OCI-LY1 (cell line): ENCODE results near the gene CPPED1.

Experiments
- H2AFZ ChIP-seq: fragments of 200-600 bp; sonication (generic), shearing (Covaris generic); 2 replicates; pipeline ENCODE4 v1.6.0; 2014; ENCODE audit warnings: antibody characterized with exemption, mild to moderate bottlenecking, low read length
- H3F3A ChIP-seq: fragments of 200-600 bp; sonication (generic), shearing (Covaris generic); 2 replicates; pipeline ENCODE4 v1.6.0; 2014; ENCODE audit warnings: mild to moderate bottlenecking, antibody characterized with exemption, low read length, moderate library complexity; ENCODE audit not compliant: insufficient read depth
- H3K27ac ChIP-seq: fragments of 200-600 bp; sonication (generic); 2 replicates; pipeline ENCODE4 v1.5.1; 2014; ENCODE audit warnings: low read length, mixed run types, mild to moderate bottlenecking, low read depth; ENCODE audit not compliant: poor library complexity, severe bottlenecking
- H3K27me3 ChIP-seq: fragments of 200-600 bp; sonication (generic); 2 replicates; pipeline ENCODE4 v1.6.0; 2014; ENCODE audit warnings: antibody characterized with exemption, mild to moderate bottlenecking, low read length, moderate library complexity; ENCODE audit not compliant: insufficient read depth
- H3K36me3 ChIP-seq: fragments of 200-600 bp; sonication (generic); 2 replicates; pipeline ENCODE4 v1.6.1; 2014; ENCODE audit warnings: mild to moderate bottlenecking, antibody characterized with exemption, low read length, moderate library complexity, mixed read lengths; ENCODE audit not compliant: insufficient read depth
- H3K4me1 ChIP-seq: fragments of 200-600 bp; sonication (generic); 2 replicates; pipeline ENCODE4 v1.5.1; 2014; ENCODE audit warnings: mild to moderate bottlenecking, low read length, moderate library complexity; ENCODE audit not compliant: insufficient read depth, severe bottlenecking
- H3K4me2 ChIP-seq: fragments of 200-600 bp; sonication (generic), shearing (Covaris generic); 2 replicates; pipeline ENCODE4 v1.6.1; 2014; ENCODE audit warnings: low read length
- H3K4me3 ChIP-seq: fragments of 200-600 bp; sonication (generic); 2 replicates; pipeline ENCODE4 v1.5.1; 2014; ENCODE audit warnings: low read length, low read depth, mild to moderate bottlenecking, mixed read lengths; ENCODE audit not compliant: poor library complexity, severe bottlenecking
- H3K79me2 ChIP-seq: fragments of 200-600 bp; shearing (Covaris generic); 2 replicates; pipeline ENCODE4 v1.6.1; 2016; ENCODE audit warnings: mixed run types, low read length, mixed read lengths; ENCODE audit not compliant: insufficient read depth
- H3K9ac ChIP-seq: fragments of 200-600 bp; sonication (generic), shearing (Covaris generic); 2 replicates; pipeline ENCODE4 v1.6.1; 2014; ENCODE audit warnings: mild to moderate bottlenecking, low read length, mixed read lengths
- H3K9me2 ChIP-seq: fragments of 200-600 bp; sonication (generic), shearing (Covaris generic); 2 replicates; pipeline ENCODE4 v1.6.1; 2014; ENCODE audit warnings: low read depth, mild to moderate bottlenecking, low read length, mixed read lengths
- H3K9me3 ChIP-seq: fragments of 200-600 bp; shearing (Covaris generic); 2 replicates; pipeline ENCODE4 v1.6.1; 2014; ENCODE audit warnings: low read length, mixed read lengths
- H4K20me1 ChIP-seq: fragments of 200-600 bp; sonication (generic), shearing (Covaris generic); 2 replicates; pipeline ENCODE4 v1.6.0; 2016; ENCODE audit warnings: mild to moderate bottlenecking, low read length; ENCODE audit not compliant: insufficient read depth
- EZH2 ChIP-seq: fragments of 200-600 bp; sonication (generic), shearing (Covaris generic); IDR thresholded peaks from 2 replicates; pipeline ENCODE4 v1.8.0; 2017; ENCODE audit warnings: borderline replicate concordance, mixed run types, mild to moderate bottlenecking, antibody characterized with exemption, low read length, moderate library complexity, mixed read lengths
- TF ChIP-seq, protein P1 (sequence below): fragments of 200-600 bp; sonication (generic), shearing (Covaris generic); IDR thresholded peaks from 2 replicates; pipeline ENCODE4 v1.5.1; 2017; ENCODE audit warnings: mild to moderate bottlenecking, antibody characterized with exemption, low read length, moderate library complexity, mixed read lengths

Gene CPPED1

DNA sequence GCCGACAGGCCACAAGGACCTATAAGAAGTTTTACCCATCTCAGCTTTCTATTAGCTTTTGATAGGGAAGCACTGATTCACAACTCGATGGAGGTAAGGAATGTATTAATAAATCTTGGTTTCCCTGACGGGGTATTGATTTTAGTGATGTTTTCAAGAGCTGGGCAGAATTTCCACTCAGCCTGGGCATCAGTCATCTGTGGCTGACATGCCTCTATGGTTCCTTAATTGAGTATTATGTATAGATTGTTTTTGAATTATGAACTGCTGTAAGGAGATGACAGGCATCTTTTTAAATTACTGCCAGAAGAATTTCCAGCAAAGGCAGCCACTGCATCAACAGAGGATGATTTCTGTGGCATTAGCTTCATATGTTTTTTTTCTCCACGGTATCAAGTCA, 128.6 kb downstream of the CPPED1 start:
- H3F3A ChIP-seq, result no peaks in the 10 kb centered on the region
- H3K4me2 ChIP-seq, result no peak overlapping the region
- no peak overlapping the region for H3K27ac ChIP-seq
- H3K9ac ChIP-seq, result no peak overlapping the region
- no peaks in the 10 kb centered on the region for H4K20me1 ChIP-seq
- H3K79me2 ChIP-seq, result no peaks in the 10 kb centered on the region
- TF ChIP-seq, protein P1, sequence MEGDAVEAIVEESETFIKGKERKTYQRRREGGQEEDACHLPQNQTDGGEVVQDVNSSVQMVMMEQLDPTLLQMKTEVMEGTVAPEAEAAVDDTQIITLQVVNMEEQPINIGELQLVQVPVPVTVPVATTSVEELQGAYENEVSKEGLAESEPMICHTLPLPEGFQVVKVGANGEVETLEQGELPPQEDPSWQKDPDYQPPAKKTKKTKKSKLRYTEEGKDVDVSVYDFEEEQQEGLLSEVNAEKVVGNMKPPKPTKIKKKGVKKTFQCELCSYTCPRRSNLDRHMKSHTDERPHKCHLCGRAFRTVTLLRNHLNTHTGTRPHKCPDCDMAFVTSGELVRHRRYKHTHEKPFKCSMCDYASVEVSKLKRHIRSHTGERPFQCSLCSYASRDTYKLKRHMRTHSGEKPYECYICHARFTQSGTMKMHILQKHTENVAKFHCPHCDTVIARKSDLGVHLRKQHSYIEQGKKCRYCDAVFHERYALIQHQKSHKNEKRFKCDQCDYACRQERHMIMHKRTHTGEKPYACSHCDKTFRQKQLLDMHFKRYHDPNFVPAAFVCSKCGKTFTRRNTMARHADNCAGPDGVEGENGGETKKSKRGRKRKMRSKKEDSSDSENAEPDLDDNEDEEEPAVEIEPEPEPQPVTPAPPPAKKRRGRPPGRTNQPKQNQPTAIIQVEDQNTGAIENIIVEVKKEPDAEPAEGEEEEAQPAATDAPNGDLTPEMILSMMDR, result no peak
- no peak for TF ChIP-seq EZH2
- H3K9me3 ChIP-seq, result no peaks in the 10 kb centered on the region
- H3K9me2 ChIP-seq, result no peaks in the 10 kb centered on the region
- H3K27me3 ChIP-seq, result no peaks in the 10 kb centered on the region
- no peaks in the 10 kb centered on the region for H3K36me3 ChIP-seq
- no peak overlapping the region for H3K4me3 ChIP-seq
- H2AFZ ChIP-seq, result no peak overlapping the region
- H3K4me1 ChIP-seq, result no peaks in the 10 kb centered on the region

DNA sequence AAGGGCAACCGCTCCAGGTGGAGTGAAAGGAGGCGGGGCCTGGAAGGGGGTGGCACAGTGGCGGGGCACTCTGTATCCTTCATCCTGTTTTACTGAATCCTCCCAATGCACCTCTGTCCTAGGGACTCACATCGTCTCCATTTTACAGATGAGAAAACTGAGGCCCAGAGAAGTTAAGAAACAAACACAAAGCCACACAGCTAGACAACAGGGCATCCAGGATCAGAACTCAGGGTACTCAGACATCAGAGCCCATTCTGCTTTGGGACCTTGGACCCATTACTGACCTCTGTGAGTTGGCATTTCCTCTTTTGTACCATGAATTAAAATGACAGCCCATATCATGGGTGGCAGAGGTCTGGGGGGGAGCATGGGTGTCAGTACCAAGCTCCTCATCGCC, 129.2 kb downstream of the CPPED1 start:
- TF ChIP-seq, protein P1, result no peak
- Histone ChIP-seq H3K4me1 (no peaks in the 10 kb centered on the region), H3K4me3 (no peak overlapping the region), H3K4me2 (no peak overlapping the region), H3F3A (no peaks in the 10 kb centered on the region), H3K36me3 (no peaks in the 10 kb centered on the region), H3K9ac (no peak overlapping the region), H3K9me2 (no peaks in the 10 kb centered on the region), H4K20me1 (no peaks in the 10 kb centered on the region), H2AFZ (no peak overlapping the region), H3K27ac (no peak overlapping the region), H3K79me2 (no peaks in the 10 kb centered on the region), H3K9me3 (no peaks in the 10 kb centered on the region), H3K27me3 (no peaks in the 10 kb centered on the region)

DNA sequence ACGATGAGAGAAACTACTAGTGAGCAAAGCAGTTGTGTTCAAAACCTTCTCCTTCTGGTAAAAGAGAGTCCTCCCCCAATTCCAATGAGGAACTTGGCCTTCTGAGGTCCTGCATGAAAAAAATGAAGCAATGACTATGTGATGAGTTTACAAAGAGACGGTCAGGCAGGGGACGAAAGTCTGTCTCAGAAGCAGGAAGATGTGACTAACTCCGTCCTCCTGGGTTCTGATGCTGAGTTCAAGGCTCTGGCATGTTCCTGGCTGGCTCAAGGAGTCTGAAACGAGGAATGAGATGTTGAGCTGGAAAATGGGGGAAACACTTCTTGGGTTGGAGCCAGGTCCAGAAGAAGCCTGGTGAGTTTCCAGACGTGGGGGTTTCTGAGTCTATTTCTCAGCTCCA, 129.6 kb downstream of the CPPED1 start:
- Histone ChIP-seq H3K79me2 (no peaks in the 10 kb centered on the region), H3K4me1 (no peaks in the 10 kb centered on the region), H3F3A (no peaks in the 10 kb centered on the region), H3K4me2 (no peak overlapping the region), H3K9me3 (no peaks in the 10 kb centered on the region), H3K9me2 (no peaks in the 10 kb centered on the region), H3K36me3 (no peaks in the 10 kb centered on the region), H3K27me3 (no peaks in the 10 kb centered on the region), H3K27ac (no peak overlapping the region), H2AFZ (no peak overlapping the region), H3K4me3 (no peak overlapping the region), H4K20me1 (no peaks in the 10 kb centered on the region), H3K9ac (no peak overlapping the region)
- TF ChIP-seq, protein P1, result no peak
- TF ChIP-seq EZH2, result no peak
